Measurements from ENCODE around the gene CCDC188. TPM values are rescaled to one million over a fixed set of nuclear protein-coding genes. Genes with fewer than 3 reads are reported as not detected.
A peak's percentile ranks its signal among the peaks of the same experiment; 100 is the strongest.

CCDC188 gene
- total and polyA plus RNA-seq, 5 donors from 2014 or later = 0.44 TPM; not detected in 4

DNA sequence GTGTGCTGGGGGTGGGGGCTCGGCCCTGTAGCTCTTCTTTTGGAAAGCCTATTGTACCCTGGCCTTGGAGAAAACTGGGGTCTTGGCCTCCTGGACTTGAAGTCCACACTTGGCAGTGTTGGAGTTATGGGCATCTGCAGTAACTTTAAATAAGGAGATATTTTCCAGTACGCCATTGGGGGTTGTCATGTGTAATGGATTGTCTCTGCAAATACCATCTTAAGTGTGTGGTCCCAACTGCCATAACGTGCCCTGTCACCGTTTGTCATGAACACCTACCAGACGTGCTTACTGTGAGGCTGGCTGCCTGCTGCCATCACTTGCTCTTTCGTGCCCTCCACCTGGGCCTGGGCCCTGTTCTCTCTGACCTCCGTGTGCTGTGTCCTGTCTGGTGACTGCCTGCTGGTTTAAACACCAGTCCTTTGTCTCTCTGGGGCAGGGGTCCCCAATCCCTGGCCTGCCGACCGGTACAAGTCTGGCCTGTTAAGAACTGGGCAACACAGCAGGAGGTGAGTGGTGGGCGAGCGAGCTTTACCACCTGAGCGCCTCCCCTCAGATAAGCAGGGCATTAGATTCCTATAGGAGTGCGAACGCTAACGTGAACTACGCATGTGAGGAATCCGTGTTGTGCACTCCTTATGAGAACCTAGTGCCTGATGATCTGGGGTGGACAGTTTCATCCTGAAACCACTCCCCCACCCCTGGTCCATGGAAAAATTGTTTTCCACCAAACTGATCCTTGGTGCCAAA, 22.8 kb downstream of the CCDC188 start:
- no peaks in the 10 kb centered on the region for H3K9me3 ChIP-seq (ENCODE audit: control insufficient read depth in 2 of 2, low read length in 2 of 2)
- H3K27me3 ChIP-seq (ENCODE audit: control insufficient read depth, insufficient read depth, low read length) = no peaks in the 10 kb centered on the region
- Mint-ChIP-seq H3K36me3 (peaks cover 4% of the 10 kb centered on the region), H3K4me1 (peaks cover 0 to 23% (median 8%) of the 10 kb centered on the region in 4 donors), H3K9me3 (no peaks in the 10 kb centered on the region), H3K27me3 (no peaks in the 10 kb centered on the region), H3K27ac (peak overlapping the region; percentile 47 to 75 (median 55)), H3K4me3 (peak overlapping the region in 2 of 4 donors; percentile 63 to 77)
- no peak overlapping the region for H3K4me3 ChIP-seq (ENCODE audit: low read depth, low read length)
- ATAC-seq (ENCODE audit: low read depth in 2 of 2) (no peak), DNase-seq (no peak)
- H3K36me3 ChIP-seq (ENCODE audit: control insufficient read depth, insufficient read depth, low read length) = peaks cover 31% of the 10 kb centered on the region
- peak overlapping the region; percentile 38 for H3K27ac ChIP-seq (ENCODE audit: insufficient read depth, low read length, poor library complexity, severe bottlenecking)
- H3K4me1 ChIP-seq (ENCODE audit: control insufficient read depth, insufficient read depth, low read length, poor library complexity, severe bottlenecking) = peaks cover 18% of the 10 kb centered on the region

DNA sequence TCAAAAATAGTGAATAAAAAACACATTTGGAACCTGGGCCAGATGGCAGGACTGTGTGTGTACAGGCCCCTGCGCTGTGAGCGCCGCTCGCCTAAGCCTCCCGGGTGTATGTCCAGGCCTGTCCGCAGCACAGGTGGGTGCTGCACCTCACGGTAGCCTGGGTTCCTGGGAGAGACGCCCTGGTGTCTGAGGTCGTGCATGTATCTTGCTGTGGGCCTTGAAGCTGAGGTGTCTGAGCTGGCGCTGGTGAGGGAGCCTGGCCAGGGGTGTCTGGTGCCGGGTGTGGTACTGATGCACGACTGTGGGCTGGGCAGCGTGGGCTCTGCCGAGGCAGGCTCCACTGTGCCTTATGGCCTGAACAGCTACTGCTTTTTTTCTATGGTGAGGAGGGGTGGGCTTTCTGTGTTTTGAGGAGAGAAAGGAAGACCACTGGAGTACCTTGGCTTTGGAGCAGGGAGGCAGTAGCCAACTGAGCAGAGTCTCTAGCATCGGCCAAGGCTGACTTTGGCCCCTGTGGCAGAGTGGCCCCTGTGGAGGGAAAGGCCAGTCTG, 23.5 kb downstream of the CCDC188 start:
- H3K9me3 Mint-ChIP-seq = no peaks in the 10 kb centered on the region
- H3K27ac Mint-ChIP-seq = peak overlapping the region in 1 of 3 donors; percentile 36
- Histone ChIP-seq H3K4me3 (ENCODE audit: low read depth, low read length) (no peak overlapping the region), H3K4me1 (ENCODE audit: control insufficient read depth, insufficient read depth, low read length, poor library complexity, severe bottlenecking) (peaks cover 14% of the 10 kb centered on the region), H3K9me3 (ENCODE audit: control insufficient read depth in 2 of 2, low read length in 2 of 2) (no peaks in the 10 kb centered on the region), H3K36me3 (ENCODE audit: control insufficient read depth, insufficient read depth, low read length) (peaks cover 32% of the 10 kb centered on the region), H3K27me3 (ENCODE audit: control insufficient read depth, insufficient read depth, low read length) (no peaks in the 10 kb centered on the region), H3K27ac (ENCODE audit: insufficient read depth, low read length, poor library complexity, severe bottlenecking) (no peak overlapping the region)
- no peak for ATAC-seq (ENCODE audit: low read depth in 2 of 2)
- no peak for DNase-seq
- H3K27me3 Mint-ChIP-seq = no peaks in the 10 kb centered on the region
- H3K4me1 Mint-ChIP-seq = peaks cover 0 to 17% (median 7%) of the 10 kb centered on the region in 4 donors
- peaks cover 4% of the 10 kb centered on the region for H3K36me3 Mint-ChIP-seq
- H3K4me3 Mint-ChIP-seq = peak overlapping the region in 3 of 4 donors; percentile 17 to 77 (median 45)

DNA sequence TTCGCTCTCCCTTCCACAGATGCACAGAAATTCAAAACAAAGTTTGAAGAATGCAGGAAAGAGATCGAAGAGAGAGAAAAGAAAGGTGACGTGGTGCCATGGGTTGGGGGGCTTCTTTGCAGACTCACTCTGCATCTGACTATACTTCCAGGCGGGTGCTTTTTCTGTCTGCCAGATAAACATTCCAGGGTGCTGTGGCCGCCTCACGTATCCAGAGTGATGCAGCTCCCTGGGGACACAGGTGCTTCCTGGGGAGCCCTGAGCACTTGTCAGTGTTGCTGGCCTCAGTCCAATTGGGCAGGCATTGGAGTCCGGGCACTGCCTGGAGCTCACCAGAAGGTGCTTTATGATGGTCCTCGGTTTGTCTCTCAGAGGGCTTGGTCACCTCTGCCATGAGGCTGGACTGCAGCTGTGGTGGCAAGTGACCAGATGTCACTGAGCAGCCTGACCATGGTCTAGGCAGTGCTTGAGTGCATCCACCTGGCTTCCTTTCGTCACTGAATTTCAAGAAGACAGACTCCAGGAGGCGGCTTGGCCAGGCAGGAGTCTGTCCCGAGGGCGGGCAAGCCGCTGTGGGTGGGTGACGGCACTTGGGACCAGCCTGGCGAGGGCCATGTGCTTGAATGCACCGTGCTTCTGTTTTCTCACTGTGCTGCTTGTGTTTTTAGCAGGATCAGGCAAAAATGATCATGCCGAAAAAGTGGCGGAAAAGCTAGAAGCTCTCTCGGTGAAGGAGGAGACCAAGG, 24.4 kb downstream of the CCDC188 start:
- Histone ChIP-seq H3K27me3 (ENCODE audit: control insufficient read depth, insufficient read depth, low read length) (no peaks in the 10 kb centered on the region), H3K36me3 (ENCODE audit: control insufficient read depth, insufficient read depth, low read length) (peaks cover 40% of the 10 kb centered on the region), H3K4me3 (ENCODE audit: low read depth, low read length) (no peak overlapping the region), H3K9me3 (ENCODE audit: control insufficient read depth in 2 of 2, low read length in 2 of 2) (no peaks in the 10 kb centered on the region), H3K4me1 (ENCODE audit: control insufficient read depth, insufficient read depth, low read length, poor library complexity, severe bottlenecking) (peaks cover 10% of the 10 kb centered on the region), H3K27ac (ENCODE audit: insufficient read depth, low read length, poor library complexity, severe bottlenecking) (no peak overlapping the region)
- Mint-ChIP-seq H3K4me3 (no peak overlapping the region), H3K27me3 (no peaks in the 10 kb centered on the region), H3K27ac (peak overlapping the region in 1 of 3 donors; percentile 23), H3K9me3 (no peaks in the 10 kb centered on the region), H3K4me1 (peaks cover 0 to 25% (median 7%) of the 10 kb centered on the region in 4 donors), H3K36me3 (peaks cover 7% of the 10 kb centered on the region)
- ATAC-seq (ENCODE audit: low read depth in 2 of 2) = no peak
- no peak for DNase-seq

DNA sequence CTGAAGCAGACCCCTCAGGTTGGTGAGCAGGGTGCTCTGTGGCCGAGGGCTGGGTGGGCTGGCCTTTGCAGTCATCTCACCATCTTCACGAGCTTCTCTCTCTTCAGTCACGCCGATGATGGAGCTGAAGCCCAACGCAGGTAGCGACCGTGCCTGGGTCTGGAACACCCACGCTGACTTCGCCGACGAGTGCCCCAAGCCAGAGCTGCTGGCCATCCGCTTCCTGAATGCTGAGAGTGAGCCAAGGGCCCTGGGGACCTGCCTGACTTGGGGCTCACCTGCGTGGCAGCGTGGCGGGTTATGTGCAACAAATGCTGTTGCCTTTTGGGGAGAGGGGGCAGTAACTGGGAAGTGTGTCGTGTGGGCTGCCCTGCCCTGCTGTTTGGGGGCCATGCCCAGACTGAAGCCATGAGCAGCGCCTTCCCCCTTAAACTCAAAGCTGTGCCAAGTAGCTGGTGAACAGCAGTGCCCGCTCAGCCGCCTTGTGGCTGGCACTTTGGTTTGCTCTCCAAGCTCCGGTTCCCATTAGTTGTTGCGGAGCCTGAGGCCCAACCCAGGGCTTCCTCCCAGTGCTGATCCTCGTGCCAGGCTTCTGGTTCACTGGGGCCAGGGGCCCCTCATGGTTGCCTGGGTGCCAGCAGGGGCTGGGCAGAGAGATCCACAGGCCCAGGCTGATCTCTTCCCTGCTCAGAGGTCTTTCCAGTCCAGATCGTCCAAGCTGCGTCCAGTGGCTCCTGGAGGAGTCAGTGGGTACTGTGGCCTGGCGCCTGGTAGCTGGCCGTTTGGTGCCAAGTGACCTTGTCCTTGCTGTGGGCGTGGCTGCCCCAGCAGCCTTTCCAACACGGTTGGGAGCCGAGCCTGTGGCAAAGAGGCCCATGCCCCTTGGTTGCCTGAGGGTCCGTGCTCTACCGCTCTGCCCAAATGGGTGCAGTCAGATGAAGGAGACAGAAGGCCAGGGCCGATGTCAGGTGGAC, 25.4 kb downstream of the CCDC188 start:
- H3K9me3 ChIP-seq (ENCODE audit: control insufficient read depth in 2 of 2, low read length in 2 of 2) = no peaks in the 10 kb centered on the region
- no peak for ATAC-seq (ENCODE audit: low read depth in 2 of 2)
- H3K27me3 ChIP-seq (ENCODE audit: control insufficient read depth, insufficient read depth, low read length) = no peaks in the 10 kb centered on the region
- no peak overlapping the region for H3K27ac ChIP-seq (ENCODE audit: insufficient read depth, low read length, poor library complexity, severe bottlenecking)
- peaks cover 46% of the 10 kb centered on the region for H3K36me3 ChIP-seq (ENCODE audit: control insufficient read depth, insufficient read depth, low read length)
- Mint-ChIP-seq H3K4me3 (no peak overlapping the region), H3K9me3 (no peaks in the 10 kb centered on the region), H3K27ac (peak overlapping the region in 1 of 3 donors; percentile 23), H3K4me1 (peaks cover 0 to 34% (median 7%) of the 10 kb centered on the region in 4 donors), H3K27me3 (no peaks in the 10 kb centered on the region), H3K36me3 (peaks cover 7% of the 10 kb centered on the region)
- DNase-seq = no peak
- H3K4me3 ChIP-seq (ENCODE audit: low read depth, low read length) = no peak overlapping the region
- peaks cover 6% of the 10 kb centered on the region for H3K4me1 ChIP-seq (ENCODE audit: control insufficient read depth, insufficient read depth, low read length, poor library complexity, severe bottlenecking)

DNA sequence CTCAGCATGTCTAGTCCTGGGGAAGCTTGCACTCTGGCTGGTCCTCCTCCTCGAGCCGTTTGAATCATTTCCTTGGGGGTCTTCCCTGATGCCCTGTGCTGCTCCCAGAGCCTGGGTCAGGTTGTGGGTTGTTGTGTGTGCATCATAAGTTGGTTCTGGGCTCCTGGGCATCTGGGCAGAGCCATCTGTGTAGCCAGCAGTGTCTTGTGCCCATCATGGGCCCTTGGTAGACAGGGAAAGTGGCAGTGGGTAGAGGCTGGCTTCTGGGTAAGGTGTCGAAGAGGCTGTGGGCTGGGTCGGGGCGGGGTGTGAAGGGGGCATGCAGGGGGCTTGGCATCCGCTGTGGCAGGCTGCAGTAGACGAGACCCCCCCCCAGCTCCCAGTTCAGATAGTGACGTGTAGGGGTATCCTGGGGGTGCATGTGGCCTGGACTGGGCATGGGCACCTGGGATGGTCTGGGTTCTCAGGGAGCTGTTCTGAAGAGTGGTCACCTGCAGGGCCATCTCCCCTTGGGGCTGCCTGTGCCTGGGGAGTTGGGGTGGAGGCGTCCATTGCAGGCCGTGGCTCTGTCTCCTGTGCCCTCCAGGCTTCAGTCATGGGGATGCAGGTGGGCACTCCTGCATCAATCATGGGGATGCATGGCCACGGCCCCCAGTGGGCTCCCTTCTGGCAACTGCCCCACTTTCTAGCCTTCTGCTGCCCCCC, 26.6 kb downstream of the CCDC188 start:
- H3K9me3 ChIP-seq (ENCODE audit: control insufficient read depth in 2 of 2, low read length in 2 of 2) = no peaks in the 10 kb centered on the region
- peaks cover 10% of the 10 kb centered on the region for H3K4me1 ChIP-seq (ENCODE audit: control insufficient read depth, insufficient read depth, low read length, poor library complexity, severe bottlenecking)
- H3K27me3 ChIP-seq (ENCODE audit: control insufficient read depth, insufficient read depth, low read length) = no peaks in the 10 kb centered on the region
- DNase-seq (no peak), ATAC-seq (ENCODE audit: low read depth in 2 of 2) (no peak)
- Mint-ChIP-seq H3K27me3 (no peaks in the 10 kb centered on the region), H3K27ac (peak overlapping the region in 1 of 3 donors; percentile 51), H3K9me3 (no peaks in the 10 kb centered on the region), H3K4me1 (peaks cover 0 to 36% (median 8%) of the 10 kb centered on the region in 4 donors), H3K4me3 (peak overlapping the region in 2 of 4 donors; percentile 13 to 32), H3K36me3 (peaks cover 7% of the 10 kb centered on the region)
- H3K27ac ChIP-seq (ENCODE audit: insufficient read depth, low read length, poor library complexity, severe bottlenecking) = no peak overlapping the region
- no peak overlapping the region for H3K4me3 ChIP-seq (ENCODE audit: low read depth, low read length)
- peaks cover 56% of the 10 kb centered on the region for H3K36me3 ChIP-seq (ENCODE audit: control insufficient read depth, insufficient read depth, low read length)

DNA sequence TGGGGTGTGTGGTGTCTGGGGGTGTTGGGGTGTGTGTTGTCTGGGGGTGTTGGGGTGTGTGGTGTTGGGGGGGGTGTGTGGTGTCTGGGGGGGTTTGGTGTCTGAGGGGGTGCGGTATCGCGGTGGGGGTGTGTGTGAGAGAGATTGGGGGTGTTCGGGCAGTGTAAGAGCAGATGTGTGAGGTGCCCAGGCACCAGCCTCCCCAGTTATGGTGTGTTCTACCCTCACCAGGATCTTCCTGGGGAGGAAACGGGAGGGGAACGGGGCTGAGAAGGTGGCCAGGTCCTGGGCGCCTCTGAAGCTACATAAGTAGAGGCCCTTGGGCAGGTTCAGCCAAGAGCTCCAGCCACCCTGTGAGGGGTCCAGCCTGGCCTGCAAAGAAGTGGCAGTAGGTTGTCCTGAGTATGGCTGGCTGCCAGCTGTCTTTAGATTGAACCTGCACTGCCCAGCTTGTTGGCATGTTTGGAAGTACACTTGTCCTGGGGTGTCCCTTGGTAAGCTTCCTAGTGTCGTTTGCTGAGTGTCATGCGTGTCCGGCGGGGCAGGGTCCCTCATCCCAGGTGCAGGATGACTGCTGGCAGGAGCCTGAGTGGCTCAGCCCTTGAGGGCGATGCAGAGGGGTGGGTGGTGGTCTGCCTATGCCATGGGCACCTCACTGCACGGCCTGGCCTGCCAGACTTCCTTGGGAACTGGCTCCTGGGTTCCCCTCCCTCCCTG, 27.3 kb downstream of the CCDC188 start:
- H3K4me3 ChIP-seq (ENCODE audit: low read depth, low read length) = no peak overlapping the region
- DNase-seq (no peak), ATAC-seq (ENCODE audit: low read depth in 2 of 2) (no peak)
- H3K36me3 Mint-ChIP-seq = peaks cover 7% of the 10 kb centered on the region
- peaks cover 0 to 40% (median 10%) of the 10 kb centered on the region in 4 donors for H3K4me1 Mint-ChIP-seq
- peak overlapping the region in 1 of 4 donors; percentile 32 for H3K4me3 Mint-ChIP-seq
- H3K27me3 Mint-ChIP-seq = no peaks in the 10 kb centered on the region
- H3K4me1 ChIP-seq (ENCODE audit: control insufficient read depth, insufficient read depth, low read length, poor library complexity, severe bottlenecking) = peaks cover 15% of the 10 kb centered on the region
- no peaks in the 10 kb centered on the region for H3K27me3 ChIP-seq (ENCODE audit: control insufficient read depth, insufficient read depth, low read length)
- no peak overlapping the region for H3K27ac Mint-ChIP-seq
- no peaks in the 10 kb centered on the region for H3K9me3 ChIP-seq (ENCODE audit: control insufficient read depth in 2 of 2, low read length in 2 of 2)
- no peak overlapping the region for H3K27ac ChIP-seq (ENCODE audit: insufficient read depth, low read length, poor library complexity, severe bottlenecking)
- peaks cover 0 to 2% (median 0%) of the 10 kb centered on the region in 7 donors for H3K9me3 Mint-ChIP-seq
- peaks cover 61% of the 10 kb centered on the region for H3K36me3 ChIP-seq (ENCODE audit: control insufficient read depth, insufficient read depth, low read length)

Data from CD4-positive, CD25-positive, alpha-beta regulatory T cell (primary cell).